Posterior vena cava (tissue), 2 donors: Measurements from ENCODE around the gene TCF12. TPM values are rescaled to one million over a fixed set of nuclear protein-coding genes. Genes with fewer than 3 reads are reported as not detected.

ENCODE experiments used
- DNase-seq: peaks from one replicate; pipeline ENCODE4 v3.0.0-alpha.2; 2020; ENCODE audit warnings: low spot score
- intact Hi-C, 2 donors: fragments of 100-400 bp; cut with DNase I; formaldehyde crosslinking; loops; one replicate each; pipeline versions ENCODE4 v1.14.1 to v1.14.2; 2022 to 2023
- total RNA-seq, 2 donors: library from RNA; stranded (reverse); fragmentation: NEBNext Ultra II Directional; extraction: Animal tissue kit (Norgen Biotek cat#: 25700); gene quantifications; one replicate each; pipeline ENCODE4 v1.2.1, GENCODE V29; 2021
- donor health status: DM: yes; HTN: yes; CAD: no.
- donor health status: DM: yes; HTN: yes; CAD: no.

TCF12 gene
- total RNA-seq, 2 donors from 2014 or later, result 95.2 to 102 TPM

DNA sequence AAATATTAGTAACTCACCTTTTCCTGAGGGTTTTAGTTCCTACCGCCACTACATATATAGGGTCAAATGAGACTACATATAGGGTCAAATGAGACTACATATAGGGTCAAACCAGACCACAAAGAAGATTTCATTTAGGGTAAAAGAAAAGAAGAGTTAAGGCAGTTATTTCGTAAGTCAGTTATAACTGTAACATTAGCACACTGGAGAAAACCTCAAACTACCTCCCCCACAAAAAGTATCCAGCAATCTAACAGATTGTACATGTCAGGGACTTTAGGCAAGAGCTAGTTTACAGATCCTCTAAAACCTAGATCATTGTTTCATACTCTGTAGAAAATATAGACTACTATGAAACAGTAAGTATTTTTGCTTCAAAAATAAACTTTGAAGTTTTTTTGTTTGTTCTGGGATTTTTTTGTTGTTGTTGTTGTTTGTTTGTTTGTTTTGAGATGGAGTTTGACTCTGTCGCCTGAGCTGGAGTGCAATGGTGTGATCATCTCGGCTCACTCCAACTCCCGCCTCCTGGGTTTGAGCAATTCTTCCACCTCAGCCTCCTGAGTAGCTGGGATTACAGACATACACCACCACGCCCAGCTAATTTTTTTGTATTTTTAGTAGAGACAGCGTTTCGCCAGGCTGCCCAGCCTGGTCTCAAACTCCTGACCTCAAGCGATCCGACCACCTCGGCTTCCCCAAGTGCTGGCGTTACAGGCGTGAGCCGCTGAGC lies 365.5 kb downstream of the TCF12 start:
- intact Hi-C loops, result no loop called here
- no peak for DNase-seq

DNA sequence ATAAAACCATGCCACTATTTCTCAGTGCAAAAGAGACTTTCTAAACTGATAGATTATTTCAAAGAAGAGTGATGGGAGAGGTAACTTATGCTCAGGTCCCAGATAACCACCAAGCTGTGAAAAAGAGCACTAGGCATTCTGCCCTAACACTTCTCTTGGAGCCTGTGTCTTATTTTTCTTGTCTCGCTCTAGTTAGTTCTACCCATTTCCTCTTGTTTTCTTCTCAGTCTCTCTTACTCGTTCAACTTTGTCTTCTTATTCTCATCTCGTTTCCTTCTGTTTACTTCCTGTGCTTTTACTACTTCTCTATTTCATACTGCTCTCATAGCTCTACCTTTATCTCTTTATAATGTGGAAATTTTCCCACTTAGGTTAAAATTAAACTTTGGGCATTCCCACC lies 366.1 kb downstream of the TCF12 start:
- intact Hi-C loops, result no loop called here
- DNase-seq, result no peak

DNA sequence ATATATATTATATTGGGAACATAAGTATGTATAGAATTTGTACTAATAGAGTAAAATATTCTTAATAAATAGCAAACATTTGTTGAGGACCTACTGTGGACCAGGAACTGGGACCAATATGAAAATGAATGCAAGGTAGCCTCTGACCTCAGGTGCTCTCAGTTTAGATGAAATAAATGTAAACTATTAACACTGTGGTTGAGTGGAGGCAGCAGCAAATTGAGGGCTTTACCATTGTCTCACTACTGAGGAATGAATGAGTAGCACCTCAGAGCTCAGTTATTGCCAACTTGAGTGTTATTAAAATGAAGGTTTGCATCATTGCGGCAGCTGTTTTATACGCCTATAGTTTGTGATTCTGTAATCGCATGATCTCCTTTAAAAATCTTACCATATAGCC lies 366.9 kb downstream of the TCF12 start:
- DNase-seq, result no peak
- intact Hi-C loops, result no loop called here

DNA sequence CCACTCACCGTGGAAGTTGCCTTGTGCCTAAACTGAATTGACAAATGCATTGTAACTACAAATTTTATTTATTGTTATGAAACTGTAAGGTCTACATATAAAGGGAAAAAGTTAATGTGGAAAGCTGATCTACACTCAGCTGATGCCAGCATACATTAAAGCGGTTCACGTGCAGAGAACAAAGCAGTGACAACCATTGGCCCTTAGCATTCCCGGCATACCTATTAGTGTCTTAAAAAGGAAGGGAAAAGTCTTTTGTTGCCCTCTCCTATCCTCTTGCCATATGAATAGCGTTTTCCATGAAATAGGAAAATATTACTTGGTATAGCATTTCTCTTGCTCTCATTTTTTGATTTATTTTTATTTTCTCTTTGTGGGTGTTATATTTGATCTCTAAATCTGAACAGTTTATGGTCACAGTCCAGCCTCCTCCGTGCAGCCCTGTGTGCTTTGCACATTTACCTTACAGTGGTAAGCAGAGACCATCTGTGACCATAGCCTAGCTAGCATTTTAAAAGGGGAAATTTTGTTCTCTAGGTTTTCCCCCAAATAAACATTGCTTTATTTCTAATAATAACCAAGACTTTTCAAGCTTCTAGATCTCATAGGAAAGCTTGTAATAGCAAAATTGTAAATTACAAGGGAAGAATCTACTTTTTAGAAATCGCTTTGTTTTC lies 368.1 kb downstream of the TCF12 start:
- no peak for DNase-seq
- intact Hi-C loops, result no loop called here

DNA sequence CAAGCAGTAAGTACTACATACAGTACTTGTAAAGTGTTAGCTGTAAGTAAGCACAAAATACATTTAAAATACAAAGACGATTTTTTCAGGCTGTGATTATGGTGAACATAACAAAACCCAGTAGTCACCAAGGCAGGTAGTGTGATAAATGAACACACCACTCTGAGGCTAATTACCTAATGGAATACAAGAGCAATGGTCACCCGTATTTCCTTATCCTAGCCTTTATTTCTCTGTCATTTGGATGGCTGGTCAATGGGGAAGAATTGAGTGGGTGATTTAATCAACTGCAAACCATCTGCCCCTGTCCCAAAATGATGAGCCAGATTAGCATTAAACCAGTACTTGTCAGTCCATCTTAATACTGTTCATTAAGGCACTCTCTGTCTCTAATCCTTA lies 368.7 kb downstream of the TCF12 start:
- no peak for DNase-seq
- intact Hi-C loops, result no loop called here

DNA sequence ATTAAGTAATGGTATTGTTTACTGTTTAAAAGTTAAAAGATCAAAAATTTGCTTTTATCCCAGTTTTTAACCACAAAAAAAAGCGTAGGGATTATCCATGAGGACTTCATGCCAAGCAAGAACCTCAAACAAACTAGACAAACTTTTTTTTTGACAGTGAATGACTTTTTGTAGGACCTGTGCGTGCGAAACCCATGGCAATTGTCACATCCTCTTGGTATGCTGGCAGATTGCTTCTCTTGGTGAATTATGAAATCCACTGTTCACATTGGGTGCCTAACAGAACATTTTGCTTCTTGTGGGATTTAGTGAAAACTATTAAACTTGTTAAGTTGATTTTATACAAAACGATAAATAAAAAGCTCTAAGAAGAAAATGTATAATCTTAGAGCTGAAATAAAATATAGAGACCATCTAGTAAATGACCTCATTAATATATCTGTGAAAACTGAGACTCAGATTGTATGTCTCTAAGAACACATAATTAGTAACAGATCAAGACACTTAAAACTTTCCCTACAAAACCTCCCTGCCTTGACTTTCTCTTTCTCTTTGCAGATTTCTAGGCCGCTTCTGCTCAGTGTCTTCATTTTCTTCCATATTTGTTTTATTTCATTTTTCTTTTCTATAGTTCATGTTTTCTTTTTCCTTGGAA lies 370.6 kb downstream of the TCF12 start:
- DNase-seq, result no peak
- intact Hi-C loops, result no loop called here

DNA sequence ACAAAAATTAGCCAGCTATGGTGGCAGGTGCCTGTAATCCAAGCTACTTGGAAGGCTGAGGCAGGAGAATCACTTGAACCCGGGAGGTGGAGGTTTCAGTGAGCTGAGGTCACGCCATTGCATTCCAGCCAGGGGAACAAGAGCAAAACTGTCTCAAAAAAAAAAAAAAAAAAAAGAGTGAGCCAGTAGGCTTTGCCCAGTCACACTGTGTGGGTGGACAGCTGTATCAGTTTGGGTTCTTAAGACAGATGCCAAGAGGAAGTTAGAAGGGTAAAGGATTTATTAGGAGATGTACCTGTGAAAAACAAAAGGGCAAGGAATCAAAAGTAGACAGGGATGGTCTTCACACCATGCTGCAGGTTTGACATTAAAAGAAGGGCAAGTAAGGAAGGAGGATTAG lies 371.7 kb downstream of the TCF12 start:
- no peak for DNase-seq
- intact Hi-C loops, result no loop called here

DNA sequence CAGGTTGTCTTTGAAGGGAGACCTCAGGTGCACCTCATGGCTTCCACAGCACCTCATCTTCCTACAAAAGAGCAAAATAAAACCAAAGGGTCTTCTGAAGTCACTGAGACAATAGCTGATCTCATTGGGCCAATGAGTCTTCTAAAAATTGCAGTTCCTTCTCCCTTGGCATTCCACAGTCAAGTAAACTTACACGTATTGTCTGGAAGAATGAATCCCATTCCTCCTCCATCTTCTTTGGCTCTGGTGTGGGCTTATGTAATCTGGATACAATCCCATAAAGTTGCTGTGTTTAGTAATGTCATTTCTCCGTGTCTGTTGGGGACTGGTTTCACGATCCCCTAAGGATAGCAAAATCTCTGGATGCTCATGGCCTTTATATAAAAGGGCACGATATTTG lies 372.4 kb downstream of the TCF12 start:
- intact Hi-C loops, result no loop called here
- DNase-seq, result no peak

DNA sequence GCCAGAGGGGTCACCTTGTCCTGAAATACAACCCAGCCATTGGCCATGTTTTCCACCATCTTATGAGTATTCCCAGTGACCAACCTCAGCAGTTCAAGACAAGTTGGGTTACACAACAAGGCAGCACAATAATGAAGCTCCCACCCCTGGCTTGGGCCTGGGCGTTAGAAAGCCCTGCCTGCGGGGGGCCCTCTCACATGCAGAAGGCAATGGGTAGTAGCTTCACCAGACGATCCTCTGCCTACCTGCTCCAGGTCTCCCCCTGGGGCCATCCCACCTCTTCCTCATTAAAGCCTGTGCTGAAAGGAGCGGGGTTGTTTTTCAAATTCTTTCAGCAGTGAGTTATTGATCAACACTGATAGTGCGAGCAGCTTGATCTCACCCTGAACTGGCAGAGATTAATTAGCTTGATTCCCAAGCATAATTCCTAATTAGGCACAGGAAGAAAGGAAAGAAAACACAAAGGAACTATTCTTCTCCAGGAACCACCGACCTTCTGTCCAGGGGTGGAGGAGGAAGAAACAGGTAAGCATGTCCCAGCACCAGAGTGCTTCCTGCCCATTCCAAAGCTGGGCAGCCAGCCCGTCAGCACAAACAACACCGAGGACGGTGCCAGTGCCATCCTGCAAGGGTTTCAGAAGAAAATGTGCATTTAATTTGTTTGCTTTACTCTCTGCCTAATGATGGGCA lies 378.2 kb downstream of the TCF12 start:
- intact Hi-C loops, result no loop called here
- no peak for DNase-seq

DNA sequence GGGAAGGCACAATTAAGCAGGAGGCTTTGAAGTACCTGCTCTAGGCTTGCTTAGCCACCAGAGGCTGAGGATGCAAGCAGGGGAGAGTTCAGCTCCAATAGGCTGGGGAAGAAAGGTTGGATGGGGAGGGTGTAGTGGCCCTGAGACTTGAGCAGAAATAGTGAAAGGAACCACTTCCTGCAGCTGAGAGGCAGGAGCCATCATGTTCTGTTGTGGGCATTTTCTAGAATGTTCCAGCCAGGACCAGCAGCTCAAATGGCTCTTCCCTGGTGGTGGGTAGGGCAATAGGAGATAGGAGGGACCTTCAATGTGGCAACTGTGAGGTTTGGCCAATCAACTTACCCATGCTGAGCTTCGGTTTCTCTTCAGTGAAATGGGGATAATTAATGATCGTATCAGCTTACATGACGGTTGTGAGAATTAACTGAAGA lies 378.7 kb downstream of the TCF12 start:
- DNase-seq, result no peak
- intact Hi-C loops, result no loop called here

DNA sequence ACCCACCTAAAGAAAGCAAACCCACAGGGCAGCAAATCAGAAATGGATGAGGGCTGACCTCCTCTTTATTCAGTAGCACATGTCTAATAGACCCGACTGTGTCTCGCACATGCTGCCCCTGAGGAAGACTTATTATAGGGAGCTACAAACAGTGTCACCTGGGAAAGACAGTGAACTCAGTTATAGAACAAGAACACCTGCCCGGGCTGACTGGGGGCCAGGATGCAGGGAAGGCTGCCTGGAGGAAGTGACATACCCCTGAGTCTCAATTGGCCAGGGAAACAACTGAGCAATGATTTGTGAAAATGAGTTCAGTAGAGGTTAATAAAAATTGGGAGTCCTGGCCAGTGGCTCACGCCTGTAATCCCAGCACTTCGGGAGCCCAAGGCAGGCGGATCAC lies 379.2 kb downstream of the TCF12 start:
- intact Hi-C loops, result no loop called here
- DNase-seq, result no peak

DNA sequence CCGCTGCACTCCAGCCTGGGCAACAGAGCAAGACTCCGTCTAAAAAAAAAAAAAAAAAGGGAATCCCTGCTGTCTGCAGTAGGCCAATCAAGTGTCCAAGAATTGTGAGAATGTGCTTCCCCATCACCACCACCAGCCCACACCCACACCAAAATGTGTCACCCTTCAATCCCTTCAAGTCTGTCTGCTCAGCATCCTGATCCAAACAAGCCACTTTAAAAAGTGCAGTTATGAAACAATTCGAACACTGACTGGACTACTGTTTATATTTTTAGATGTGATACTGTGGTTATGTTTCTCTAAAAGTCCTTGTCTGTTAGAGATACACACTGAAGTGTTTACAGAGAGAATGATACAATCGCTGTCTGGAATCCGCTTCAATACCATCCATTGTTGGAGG lies 379.8 kb downstream of the TCF12 start:
- intact Hi-C loops, result no loop called here
- DNase-seq, result no peak

DNA sequence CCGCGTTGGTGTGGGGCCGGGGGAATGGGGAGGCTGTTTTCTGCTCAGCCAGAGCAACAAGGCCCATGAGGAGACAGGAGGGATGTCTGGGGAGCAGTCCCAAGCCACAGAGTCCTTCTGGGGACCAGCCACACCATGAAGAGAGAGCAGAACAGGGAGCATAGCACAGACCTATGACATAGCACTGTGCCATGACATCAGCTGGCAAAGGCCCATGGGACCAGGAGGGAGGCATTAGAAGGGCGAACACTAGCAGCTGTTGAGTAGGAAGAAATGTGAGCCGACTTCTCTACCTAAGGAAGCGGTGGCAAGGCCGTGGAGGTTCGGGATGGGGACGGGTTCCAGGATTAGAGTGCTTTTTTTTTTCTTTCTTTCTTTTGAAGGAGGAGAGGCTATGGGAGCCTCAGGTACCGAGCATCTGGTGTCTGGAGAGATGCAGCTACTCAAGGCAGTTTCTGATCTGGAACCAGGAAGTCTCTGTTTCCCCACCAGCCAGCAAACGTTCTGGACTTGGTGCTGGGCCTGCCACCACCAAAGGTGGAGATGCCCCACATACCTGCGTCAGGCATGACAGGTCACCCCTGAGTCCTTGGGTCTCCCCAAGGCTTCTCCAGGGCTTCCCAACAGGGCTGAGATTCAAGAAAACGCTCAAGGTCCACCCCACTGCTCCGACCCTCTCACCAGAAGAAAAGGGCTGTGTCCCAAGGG lies 380.6 kb downstream of the TCF12 start:
- intact Hi-C loops, result no loop called here
- DNase-seq, result no peak

DNA sequence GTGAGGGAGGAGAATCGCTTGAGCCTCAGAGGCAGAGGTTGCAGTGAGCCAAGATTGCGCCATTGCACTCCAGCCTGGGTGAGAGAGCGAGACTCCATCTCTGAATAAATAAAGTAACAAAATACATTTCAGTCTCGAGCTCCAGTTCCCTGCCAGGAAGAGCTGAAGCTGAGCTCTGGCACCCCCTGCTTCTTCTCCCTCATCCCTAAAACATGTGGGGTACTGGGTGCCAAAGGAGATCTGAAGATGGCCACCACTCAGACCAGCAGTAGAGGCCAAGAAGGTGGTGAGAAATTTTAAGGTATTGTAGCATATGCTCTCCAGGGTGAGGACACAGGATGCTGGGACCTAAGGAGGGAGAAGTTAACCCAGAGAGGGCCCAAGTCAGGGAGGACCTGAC lies 382.9 kb downstream of the TCF12 start:
- no peak for DNase-seq
- intact Hi-C loops, result loop anchor here in 1 of 2 donors (10.0 kb wide), 1 partner anchor 157 kb away; no protein-coding TSS in a partner anchor

DNA sequence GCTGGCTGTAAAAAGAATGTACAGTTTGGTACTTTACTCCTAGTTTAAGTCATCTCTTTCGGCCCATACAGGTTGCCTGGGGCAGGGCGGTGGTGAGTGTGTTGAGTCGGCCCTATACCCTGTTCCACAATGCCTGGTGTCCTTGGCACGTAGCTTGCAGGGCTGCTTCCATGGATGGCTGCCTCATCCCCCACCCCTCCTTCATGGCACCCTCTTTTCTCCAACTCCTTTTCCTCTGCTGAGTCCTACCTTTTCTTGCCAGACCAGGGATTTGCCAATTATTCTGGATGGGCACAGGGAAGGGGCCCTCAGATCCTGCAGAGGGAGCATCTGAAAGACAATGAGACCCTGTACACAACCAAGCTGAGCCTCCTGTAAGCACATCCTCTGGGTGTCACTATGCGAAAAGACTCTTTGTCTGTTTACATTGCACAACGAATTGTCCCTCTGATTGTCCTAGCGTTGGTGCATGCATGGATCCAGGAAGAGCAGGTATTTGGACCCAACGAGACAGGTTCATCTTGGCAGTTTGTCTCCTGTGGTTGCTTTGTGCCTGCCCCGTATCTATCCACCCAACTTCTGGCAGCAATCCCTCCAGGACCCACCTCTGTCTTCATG lies 384.3 kb downstream of the TCF12 start:
- intact Hi-C loops, result loop anchor here in 1 of 2 donors (10.0 kb wide), 1 partner anchor 158 kb away; no protein-coding TSS in a partner anchor
- no peak for DNase-seq

DNA sequence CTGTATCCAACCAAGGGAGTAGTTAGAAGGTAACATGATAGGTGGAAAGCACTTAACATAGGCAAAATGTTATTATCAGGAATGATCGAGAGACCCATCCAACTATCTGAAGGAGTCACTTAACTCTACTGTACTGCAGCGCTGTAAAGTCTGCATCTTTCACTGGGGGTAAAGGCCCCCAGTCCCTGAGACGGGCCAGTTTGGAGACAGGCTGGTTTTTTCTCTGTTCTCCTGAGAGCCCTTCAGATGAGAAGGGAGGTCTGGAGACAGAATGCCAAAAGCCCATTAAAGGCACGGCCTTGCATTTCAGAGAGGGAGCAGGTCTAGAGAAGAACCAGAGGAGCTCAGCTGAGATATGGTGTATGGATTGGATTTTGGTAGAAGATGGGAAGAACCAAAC lies 386.6 kb downstream of the TCF12 start:
- DNase-seq, result no peak
- intact Hi-C loops, result loop anchor here (5.0 to 10.0 kb wide), 2 partner anchors 158 to 160 kb away; no protein-coding TSS in a partner anchor

DNA sequence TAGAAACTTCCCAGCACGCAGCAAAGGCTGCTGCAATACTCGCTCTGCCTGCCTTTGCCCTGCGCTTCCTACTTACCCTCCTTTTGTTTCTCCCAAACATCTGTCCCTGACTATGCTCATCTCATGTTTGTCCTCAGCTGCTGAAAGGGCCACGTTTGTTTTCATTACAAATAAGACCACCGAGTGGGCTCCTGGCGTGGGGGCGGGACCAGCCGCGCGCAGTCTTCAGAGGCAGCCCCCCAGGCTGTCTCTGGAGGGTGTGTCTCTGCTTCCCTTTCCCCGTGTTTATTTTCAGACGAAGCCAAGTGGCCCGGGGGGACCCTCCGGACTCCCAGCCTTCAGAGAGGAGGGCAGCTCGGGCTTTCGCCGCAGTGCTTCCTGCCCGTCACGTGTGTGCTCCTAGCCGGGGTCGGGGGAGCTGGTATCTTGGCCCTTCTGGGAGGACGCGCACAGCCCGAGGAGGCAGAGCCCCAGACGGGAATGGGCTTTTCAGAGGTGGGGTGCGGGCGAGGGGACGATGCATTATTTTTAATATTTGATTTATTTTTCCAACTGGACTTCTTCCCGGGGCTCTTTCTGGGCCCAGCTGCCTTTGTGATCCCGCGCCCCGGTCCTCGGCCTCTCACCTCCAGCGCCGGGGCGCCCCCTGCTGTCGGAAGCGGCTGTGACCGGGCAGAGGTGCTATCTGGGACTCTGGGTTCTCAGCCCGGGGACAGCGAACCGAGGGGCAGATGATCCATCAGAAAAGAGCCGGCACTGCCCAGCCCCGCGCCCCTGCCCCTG lies 387.9 kb downstream of the TCF12 start:
- intact Hi-C loops, result loop anchor here (5.0 to 10.0 kb wide), 2 partner anchors 159 to 162 kb away; no protein-coding TSS in a partner anchor
- peak; percentile 95 for DNase-seq

DNA sequence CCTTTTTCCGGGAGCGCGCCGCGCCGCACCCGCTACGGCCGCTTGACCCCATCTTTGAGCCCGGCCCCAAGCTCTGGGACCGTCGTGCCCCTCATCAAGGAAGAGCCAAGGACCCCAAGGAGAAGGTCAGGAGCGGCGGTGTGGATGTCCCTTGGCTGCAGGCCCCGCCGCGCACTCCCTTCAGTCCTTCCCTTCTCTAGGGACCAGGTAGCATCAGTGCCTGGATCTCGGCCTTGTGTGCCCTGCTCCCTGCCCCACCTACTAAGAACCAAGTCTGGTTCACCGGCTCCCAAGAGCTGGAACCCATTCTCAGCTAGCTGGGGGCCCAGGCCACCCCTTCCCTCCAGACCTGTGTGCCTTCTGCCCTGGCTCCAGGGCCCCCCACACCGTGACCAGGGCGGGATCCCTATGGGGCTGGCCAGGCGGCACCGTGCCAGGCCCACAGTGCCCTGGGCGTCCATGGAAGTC lies 388.5 kb downstream of the TCF12 start:
- intact Hi-C loops, result loop anchor here (5.0 to 10.0 kb wide), 2 partner anchors 160 to 162 kb away; no protein-coding TSS in a partner anchor
- DNase-seq, result no peak
